K562 (cell line): Measurements from ENCODE around the gene FOXO4. TPM values are rescaled to one million over a fixed set of nuclear protein-coding genes. Genes with fewer than 3 reads are reported as not detected.

ENCODE experiments used
- BRD9 ChIP-seq: fragments of 450-650 bp; IDR thresholded peaks from 2 replicates; pipeline ENCODE4 v1.6.1; 2018; ENCODE audit warnings: low read depth; ENCODE audit not compliant: partially characterized antibody
- GABPB1 ChIP-seq: sonication (generic); formaldehyde crosslinking; IDR thresholded peaks from 2 replicates; pipeline ENCODE4 v1.8.0; 2022; ENCODE audit warnings: mild to moderate bottlenecking, missing genetic modification reagents
- GATAD2A ChIP-seq: fragments of 450-650 bp; IDR thresholded peaks from 2 replicates; pipeline ENCODE4 v1.6.1; 2017
- HDAC1 ChIP-seq, 2 experiments: fragments of 450-650 bp; IDR thresholded peaks; 2 replicates each; pipeline ENCODE4 v1.6.1; 2016 to 2017; ENCODE audit warnings: inconsistent platforms in 1 of 2, mild to moderate bottlenecking in 1 of 2, moderate library complexity in 1 of 2
- NR2C2 ChIP-seq, 2 experiments: fragments of 200-800 bp in 1 of 2; sonication (Bioruptor generic) in 1 of 2; sonication (generic) in 1 of 2; formaldehyde crosslinking in 1 of 2; IDR thresholded peaks; 2 replicates each; pipeline versions ENCODE4 v1.6.1 to v1.8.0; 2016 to 2022; ENCODE audit warnings: mild to moderate bottlenecking in 1 of 2, missing compliant biosample characterization in 1 of 2, missing genetic modification characterization in 1 of 2, missing genetic modification reagents in 1 of 2
- NRF1 ChIP-seq, 2 experiments: fragments of 450-650 bp; IDR thresholded peaks in 1 of 2; conservative IDR thresholded peaks in 1 of 2; 2 replicates each; pipeline ENCODE4 v1.6.1; 2014; ENCODE audit warnings: mild to moderate bottlenecking in 2 of 2
- PHF8 ChIP-seq: fragments of 200-600 bp; sonication (generic); IDR thresholded peaks from 2 replicates; pipeline ENCODE4 v1.6.1; 2012; ENCODE audit warnings: mixed run types, mild to moderate bottlenecking, inconsistent platforms, low read length, moderate library complexity, borderline replicate concordance
- POLR2A ChIP-seq: fragments of 450-650 bp; conservative IDR thresholded peaks from 2 replicates; pipeline ENCODE4 v1.6.1; 2016
- POLR2AphosphoS5 ChIP-seq: IDR thresholded peaks from 2 replicates; pipeline ENCODE4 v1.6.1; 2011; ENCODE audit warnings: mild to moderate bottlenecking, low read depth, low read length, moderate library complexity; ENCODE audit not compliant: control insufficient read depth, insufficient read depth
- POLR2B ChIP-seq: fragments of 450-650 bp; IDR thresholded peaks from 2 replicates; pipeline ENCODE4 v1.6.1; 2018; ENCODE audit warnings: low read depth; ENCODE audit not compliant: partially characterized antibody
- POLR2H ChIP-seq: IDR thresholded peaks from 2 replicates; pipeline ENCODE4 v1.6.1; 2016; ENCODE audit warnings: missing genetic modification characterization, low read depth, mild to moderate bottlenecking, control low read depth, missing compliant biosample characterization, moderate library complexity
- SUPT5H ChIP-seq: fragments of 450-650 bp; IDR thresholded peaks from 2 replicates; pipeline ENCODE4 v1.6.1; 2016
- TBP ChIP-seq: optimal IDR thresholded peaks from 2 replicates; pipeline ENCODE3; 2011; ENCODE audit warnings: low read depth, low read length, improper control_type of control experiment
- ZNF436 ChIP-seq: fragments of 250-450, 450-650 bp; sonication (Bioruptor Pico); formaldehyde crosslinking; IDR thresholded peaks from 2 replicates; pipeline ENCODE4 v1.7.0; 2020; ENCODE audit warnings: mild to moderate bottlenecking
- polyA plus RNA-seq, 8 experiments: library from polyadenylated mRNA; depleted of rRNA in 4 of 8; stranded (reverse) in 5 of 8; unstranded in 3 of 8; fragments of >200 nt; fragmentation: Nextera tagmentation in 2 of 8; fragmentation: Illumina TruSeq in 1 of 8; extraction: Ambion mirVana in 2 of 8; extraction: Trizol in 1 of 8; gene quantifications; 2 replicates each; pipeline versions ENCODE4 v1.2.1 to v1.2.3, GENCODE V29; 2011 to 2014; ENCODE audit warnings: inconsistent platforms in 1 of 8, missing spikeins in 1 of 8
- total RNA-seq, 7 experiments: library from RNA; depleted of rRNA in 6 of 7; stranded (reverse); fragments of >200 nt in 6 of 7; fragmentation: Illumina TruSeq in 2 of 7; extraction: Trizol in 2 of 7; gene quantifications; 2 replicates each; pipeline versions ENCODE4 v1.2.1 to v1.2.3, GENCODE V29; 2011 to 2021; ENCODE audit warnings: low replicate concordance in 1 of 7
- TF ChIP-seq, protein P1 (sequence below): fragments of 450-650 bp; IDR thresholded peaks from 2 replicates; pipeline ENCODE4 v1.6.1; 2016; ENCODE audit warnings: low read depth

The FOXO4 gene
- total and polyA plus RNA-seq, 9 of the 15 experiments (the other 6 are each of a cell fraction or from before 2014, with no cell fraction given) = 0.13 to 26.6 (median 8.5) TPM

- TF ChIP-seq, protein P1, sequence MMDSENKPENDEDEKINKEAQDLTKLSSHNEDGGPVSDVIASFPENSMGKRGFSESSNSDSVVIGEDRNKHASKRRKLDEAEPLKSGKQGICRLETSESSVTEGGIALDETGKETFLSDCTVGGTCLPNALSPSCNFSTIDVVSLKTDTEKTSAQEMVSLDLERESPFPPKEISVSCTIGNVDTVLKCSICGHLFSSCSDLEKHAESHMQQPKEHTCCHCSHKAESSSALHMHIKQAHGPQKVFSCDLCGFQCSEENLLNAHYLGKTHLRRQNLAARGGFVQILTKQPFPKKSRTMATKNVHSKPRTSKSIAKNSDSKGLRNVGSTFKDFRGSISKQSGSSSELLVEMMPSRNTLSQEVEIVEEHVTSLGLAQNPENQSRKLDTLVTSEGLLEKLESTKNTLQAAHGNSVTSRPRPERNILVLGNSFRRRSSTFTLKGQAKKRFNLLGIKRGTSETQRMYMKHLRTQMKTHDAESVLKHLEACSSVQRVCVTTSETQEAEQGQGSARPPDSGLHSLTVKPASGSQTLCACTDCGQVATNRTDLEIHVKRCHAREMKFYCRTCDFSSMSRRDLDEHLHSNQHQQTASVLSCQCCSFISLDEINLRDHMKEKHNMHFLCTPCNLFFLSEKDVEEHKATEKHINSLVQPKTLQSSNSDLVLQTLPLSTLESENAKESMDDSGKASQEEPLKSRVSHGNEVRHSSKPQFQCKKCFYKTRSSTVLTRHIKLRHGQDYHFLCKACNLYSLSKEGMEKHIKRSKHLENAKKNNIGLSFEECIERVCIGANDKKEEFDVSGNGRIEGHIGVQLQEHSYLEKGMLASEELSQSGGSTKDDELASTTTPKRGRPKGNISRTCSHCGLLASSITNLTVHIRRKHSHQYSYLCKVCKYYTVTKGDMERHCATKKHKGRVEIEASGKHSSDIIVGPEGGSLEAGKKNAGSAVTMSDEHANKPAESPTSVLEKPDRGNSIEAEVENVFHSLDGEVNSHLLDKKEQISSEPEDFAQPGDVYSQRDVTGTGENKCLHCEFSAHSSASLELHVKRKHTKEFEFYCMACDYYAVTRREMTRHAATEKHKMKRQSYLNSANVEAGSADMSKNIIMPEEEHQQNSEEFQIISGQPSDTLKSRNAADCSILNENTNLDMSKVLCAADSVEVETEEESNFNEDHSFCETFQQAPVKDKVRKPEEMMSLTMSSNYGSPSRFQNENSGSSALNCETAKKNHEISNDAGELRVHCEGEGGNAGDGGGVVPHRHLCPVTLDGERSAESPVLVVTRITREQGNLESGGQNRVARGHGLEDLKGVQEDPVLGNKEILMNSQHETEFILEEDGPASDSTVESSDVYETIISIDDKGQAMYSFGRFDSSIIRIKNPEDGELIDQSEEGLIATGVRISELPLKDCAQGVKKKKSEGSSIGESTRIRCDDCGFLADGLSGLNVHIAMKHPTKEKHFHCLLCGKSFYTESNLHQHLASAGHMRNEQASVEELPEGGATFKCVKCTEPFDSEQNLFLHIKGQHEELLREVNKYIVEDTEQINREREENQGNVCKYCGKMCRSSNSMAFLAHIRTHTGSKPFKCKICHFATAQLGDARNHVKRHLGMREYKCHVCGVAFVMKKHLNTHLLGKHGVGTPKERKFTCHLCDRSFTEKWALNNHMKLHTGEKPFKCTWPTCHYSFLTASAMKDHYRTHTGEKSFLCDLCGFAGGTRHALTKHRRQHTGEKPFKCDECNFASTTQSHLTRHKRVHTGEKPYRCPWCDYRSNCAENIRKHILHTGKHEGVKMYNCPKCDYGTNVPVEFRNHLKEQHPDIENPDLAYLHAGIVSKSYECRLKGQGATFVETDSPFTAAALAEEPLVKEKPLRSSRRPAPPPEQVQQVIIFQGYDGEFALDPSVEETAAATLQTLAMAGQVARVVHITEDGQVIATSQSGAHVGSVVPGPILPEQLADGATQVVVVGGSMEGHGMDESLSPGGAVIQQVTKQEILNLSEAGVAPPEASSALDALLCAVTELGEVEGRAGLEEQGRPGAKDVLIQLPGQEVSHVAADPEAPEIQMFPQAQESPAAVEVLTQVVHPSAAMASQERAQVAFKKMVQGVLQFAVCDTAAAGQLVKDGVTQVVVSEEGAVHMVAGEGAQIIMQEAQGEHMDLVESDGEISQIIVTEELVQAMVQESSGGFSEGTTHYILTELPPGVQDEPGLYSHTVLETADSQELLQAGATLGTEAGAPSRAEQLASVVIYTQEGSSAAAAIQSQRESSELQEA = peak; percentile 81
- TF ChIP-seq POLR2H (tag) = peak; percentile 67; the same call in 1 of the 2 replicates
- no peak for TF ChIP-seq ZNF436 (CRISPR knock-in tag)
- peak; percentile 75 for TF ChIP-seq POLR2A
- 0 out of 4 replicates have a peak, but pooled peaks of 1 of the 2 experiments have one; percentile 20 for TF ChIP-seq NRF1 (conservative IDR thresholded peaks at IDR 0.05 in 1 of 2, IDR thresholded peaks at IDR 0.05 in 1 of 2)
- peak; percentile 68 for TF ChIP-seq POLR2B
- TF ChIP-seq BRD9 = no peak
- peak; percentile 51; the same call in 1 of the 2 replicates for TF ChIP-seq PHF8
- peak; percentile 78 for TF ChIP-seq GATAD2A
- peak; percentile 70 for TF ChIP-seq SUPT5H
- 0 out of 2 replicates have a peak, but pooled peaks have one; percentile 32 for TF ChIP-seq GABPB1 (CRISPR knock-in tag)
- TF ChIP-seq NR2C2 (CRISPR knock-in tag; IDR thresholded peaks at IDR 0.05) = no peak
- peak; percentile 51; the same call in 1 of the 2 replicates for TF ChIP-seq NR2C2 (tag; IDR thresholded peaks at IDR 0.05)
- TF ChIP-seq TBP = peak; percentile 75
- peak; percentile 61; the same call in 1 of the 2 replicates for TF ChIP-seq POLR2AphosphoS5
- peak in 1 of 2 experiments; percentile 16; a peak in 1 of 4 replicates for TF ChIP-seq HDAC1 (IDR thresholded peaks at IDR 0.05)
Observed at GRCh38 chrX:71118032-71118984, 22.7 kb downstream of the FOXO4 start, which contains the start of gene MED12 (continued).
